Jurkat, Clone E6-1 (cell line): ENCODE data around the gene GSTO2.

Experiments
- DNase-seq: peaks from one replicate; pipeline ENCODE4 v3.0.0-alpha.2; 2011; ENCODE audit warnings: low read depth, low spot score
- H3K4me3 ChIP-seq: 2 replicates; pipeline ENCODE4 v1.5.1; 2011; ENCODE audit warnings: mild to moderate bottlenecking, low read length, control low read depth, moderate library complexity

The GSTO2 gene

DNA sequence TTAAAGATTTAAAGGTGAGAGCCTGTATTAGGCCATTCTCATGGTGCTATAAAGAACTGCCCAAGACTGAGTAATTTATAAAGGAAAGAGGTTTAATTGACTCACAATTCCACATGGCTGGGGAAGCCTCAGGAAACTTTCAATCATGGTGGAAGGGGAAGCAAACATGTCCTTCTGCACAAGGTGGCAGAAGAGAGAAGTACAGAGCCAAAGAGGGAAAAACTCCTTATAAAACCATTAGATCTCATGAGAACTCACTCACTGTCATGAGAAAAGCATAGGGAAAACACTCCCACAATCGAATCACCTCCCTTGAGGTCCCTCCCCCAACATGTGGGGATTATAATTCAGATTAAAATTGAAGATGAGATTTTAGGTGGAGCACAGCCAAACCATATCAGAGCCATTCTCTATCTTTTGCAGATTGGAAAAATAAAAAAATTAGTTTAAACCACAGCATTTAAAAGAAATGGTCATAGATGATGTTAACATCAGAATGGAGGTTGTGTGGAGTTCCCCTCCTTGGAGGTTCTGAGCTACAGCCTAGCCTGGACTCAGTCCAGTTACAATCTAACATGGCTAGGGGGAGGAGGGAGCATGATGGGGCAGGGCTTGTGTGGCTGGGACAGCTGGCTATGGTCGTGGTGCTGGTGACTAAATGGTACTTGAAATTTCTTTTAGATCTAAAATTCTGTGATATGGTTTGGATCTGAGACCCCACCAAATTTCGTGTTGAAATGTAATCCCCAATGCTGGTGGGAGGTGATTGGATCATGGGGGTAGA, 33.1 kb downstream of the GSTO2 start:
- H3K4me3 ChIP-seq, result no peak overlapping the region
- no peak for DNase-seq

DNA sequence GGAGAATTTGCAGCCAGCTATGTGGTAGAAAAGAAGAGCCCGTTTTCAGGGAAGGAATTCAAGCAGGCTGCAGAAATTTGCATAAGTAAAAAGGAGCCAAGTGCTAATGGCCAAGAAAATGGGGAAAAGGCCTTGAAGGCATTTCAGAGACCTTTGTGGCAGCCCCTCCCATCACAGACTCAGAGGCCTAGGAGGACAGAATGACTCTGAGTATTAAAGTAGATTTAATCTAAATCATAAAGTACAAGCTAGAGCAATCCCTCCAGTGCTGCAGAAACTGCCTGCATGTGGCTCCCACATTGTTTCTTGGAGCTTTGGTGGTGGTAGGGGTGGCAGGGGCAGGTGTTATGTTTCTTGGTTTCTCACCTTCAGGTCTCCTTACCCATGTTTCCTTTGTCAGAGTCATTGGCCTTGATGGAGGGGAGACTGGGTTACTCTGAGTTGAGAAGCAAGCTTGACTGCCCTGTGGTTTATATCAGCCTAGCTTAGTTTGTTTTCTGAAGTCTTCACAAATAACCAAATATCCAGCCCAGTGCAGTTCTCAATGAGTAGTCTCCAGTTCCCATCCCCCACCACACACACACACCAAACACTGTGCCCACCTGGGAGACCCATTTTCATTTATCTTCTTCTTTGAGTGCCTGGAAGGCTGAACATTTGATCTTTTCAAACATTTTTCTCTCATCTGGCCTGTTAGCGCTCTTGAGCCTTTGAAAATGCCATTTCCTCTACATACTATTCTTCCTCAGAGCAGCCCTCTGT, 34.8 kb downstream of the GSTO2 start:
- H3K4me3 ChIP-seq, result no peak overlapping the region
- DNase-seq, result peak; percentile 30

DNA sequence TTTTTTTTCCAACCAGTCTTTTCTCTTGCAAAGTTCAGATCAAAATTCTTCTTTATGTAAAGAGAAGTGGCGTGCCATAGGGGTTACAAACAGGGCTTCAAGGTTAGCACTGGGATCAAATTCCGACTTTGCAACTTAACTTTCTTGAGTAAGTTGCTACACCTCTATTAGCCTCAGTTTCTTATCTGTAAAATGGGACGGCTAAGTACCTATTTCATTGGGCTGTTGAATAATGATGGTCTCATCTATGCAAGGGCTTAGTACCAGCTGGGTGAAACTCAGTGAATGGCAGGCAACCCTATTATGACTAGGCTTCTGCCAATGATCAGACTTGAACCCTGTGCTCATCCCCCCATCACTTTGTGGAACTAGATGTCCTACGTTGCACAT, 35.4 kb downstream of the GSTO2 start:
- H3K4me3 ChIP-seq, result no peak overlapping the region
- DNase-seq, result no peak

DNA sequence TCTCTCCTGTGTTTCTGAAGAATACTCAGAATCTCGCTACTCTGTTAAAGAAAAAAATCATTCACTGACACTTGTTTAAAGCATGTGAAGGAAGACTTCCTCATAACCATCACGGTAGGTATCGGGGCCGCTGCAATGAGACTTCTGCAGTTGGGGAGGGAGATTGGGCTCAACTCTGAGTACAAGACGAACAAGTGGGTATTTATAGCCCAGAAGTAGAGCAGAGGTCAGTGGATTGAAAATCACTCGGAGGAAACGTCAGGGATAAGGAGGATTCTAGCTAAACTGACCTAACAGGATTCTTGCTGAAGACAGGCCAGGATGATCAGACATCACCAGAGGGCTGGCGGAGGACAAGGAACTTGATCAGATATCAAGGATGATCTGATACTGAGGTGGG, 35.9 kb downstream of the GSTO2 start:
- DNase-seq, result no peak
- H3K4me3 ChIP-seq, result no peak overlapping the region

DNA sequence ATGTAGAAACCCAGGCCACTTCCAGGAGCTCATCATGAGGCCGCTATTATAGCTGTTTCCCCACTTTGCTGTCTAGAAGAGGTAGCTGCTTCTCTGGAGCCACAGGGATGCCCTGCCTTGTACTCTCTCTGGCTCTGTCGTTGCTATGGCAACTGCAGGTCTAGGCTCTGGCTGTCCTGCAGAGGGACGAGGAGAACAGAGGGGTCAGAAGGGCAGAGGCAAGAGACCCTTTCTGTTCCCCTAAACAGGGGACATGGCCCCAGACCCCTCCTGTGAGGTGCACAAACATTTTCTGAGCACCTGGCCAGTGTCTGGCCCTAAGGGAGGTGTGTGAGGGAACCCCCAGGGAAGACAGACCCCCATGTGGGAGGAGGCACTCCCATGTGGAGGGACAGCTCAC, 37.9 kb downstream of the GSTO2 start:
- no peak for DNase-seq
- no peak overlapping the region for H3K4me3 ChIP-seq

DNA sequence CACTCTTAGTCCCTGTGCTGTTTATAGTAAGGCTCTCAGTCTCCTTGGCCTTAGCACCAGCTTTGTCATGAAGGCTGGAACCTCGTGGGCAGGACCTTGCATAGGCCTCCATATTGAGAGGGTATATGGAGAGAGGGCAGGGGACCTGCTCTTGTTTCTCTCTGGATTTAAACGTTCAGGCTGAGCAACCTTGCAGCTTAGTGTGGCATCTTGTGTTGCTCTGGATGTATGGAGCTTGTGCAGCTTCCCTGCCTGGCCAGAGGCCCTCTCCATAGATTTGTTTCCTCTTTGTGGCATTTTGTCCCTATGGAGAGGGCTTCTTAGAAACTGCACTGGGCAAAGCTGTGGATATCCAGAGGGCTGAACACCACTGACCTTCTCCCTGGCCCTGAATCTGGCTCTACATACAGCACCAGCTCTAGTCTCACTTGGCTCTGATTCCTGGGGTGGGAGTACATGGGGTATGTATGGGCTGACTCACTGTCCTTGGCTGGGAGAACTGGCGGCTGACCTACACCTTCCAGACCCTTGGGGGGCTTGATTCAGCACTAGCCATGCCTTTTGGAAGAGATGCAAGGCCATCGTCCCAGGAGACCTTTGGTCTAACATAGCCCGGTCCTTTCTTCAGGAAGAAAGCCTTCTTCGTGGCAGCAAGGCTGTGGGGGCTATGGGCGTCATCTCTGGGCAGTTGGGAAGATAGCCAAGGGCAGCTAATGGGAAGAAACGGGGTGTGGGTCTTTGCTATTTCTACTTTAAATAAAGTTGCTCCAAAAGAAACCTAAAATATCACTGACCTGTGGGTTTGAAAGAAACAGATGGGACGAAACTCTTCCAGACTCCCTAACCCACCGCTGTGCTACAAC, 38.8 kb downstream of the GSTO2 start:
- H3K4me3 ChIP-seq, result no peak overlapping the region
- DNase-seq, result no peak

DNA sequence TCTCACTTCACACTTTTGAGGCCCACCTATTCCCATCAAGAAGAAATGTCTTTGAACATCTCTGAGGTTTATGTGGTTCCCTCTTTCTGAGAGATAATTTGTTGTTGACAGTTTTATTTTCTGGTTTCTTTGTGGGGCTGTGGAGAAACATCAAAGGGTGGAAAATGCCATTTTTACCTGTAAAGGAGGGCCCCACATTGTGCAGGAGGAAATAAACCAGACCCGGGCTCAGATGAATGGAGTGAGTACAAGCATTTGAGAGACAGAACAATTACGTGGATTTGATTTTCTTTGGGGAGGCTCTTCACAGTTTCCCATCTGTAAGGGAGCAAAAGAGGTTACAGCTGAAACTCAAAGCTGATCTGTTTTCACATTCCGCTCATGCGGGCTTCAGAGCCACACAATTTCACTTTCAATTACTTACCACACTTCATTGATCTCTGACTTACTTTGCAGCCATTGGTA, 39.5 kb downstream of the GSTO2 start:
- H3K4me3 ChIP-seq, result peak overlapping the region; percentile 4; the same call in 1 of the 2 replicates
- DNase-seq, result peak; percentile 94

DNA sequence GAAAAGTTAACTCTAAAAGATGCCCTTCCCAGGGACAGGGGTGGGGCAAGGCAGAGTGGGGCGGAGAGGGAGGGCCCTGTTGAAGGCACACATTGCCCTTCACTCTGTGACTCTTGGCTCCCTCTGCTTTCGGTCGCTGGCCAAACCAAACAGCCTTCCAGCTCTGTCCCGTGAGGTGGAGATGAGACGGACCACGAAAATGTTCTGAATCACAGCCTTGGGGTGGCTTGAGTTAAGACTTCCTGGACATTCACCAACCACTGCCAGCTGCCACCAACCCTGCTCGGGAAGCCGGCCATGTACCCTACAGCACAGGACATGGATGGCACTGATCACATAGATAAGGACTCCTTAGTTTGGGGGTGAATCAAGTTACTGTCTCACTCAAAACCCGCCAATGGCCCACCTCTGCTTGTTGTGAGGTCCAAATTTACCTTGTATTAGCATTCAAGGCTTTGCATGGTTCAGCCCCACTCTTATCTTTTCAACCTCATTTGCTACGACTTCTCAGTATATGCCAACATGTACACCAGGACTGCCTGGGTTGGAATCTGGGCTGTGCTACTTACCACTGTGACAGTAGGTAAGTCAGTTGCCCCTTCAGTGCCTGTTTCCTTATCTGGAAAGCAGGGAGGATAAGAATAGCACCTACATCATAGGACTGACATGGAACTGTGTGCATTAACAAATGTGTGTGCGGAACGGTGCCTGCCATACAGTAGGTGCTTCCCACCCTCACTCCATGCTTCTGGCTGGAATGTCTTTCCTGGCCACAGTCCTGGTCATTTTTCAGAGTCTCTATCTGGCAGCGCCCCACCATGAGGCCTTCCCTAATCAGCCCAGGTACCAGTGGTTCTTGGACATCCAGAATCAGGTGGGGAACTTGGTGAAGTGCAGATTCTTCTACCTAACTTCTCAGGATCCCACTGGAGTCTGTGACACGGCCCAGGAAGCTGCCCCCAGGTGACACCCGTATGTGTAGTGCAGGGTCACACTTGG, 41.3 kb downstream of the GSTO2 start:
- H3K4me3 ChIP-seq, result no peak overlapping the region
- no peak for DNase-seq

DNA sequence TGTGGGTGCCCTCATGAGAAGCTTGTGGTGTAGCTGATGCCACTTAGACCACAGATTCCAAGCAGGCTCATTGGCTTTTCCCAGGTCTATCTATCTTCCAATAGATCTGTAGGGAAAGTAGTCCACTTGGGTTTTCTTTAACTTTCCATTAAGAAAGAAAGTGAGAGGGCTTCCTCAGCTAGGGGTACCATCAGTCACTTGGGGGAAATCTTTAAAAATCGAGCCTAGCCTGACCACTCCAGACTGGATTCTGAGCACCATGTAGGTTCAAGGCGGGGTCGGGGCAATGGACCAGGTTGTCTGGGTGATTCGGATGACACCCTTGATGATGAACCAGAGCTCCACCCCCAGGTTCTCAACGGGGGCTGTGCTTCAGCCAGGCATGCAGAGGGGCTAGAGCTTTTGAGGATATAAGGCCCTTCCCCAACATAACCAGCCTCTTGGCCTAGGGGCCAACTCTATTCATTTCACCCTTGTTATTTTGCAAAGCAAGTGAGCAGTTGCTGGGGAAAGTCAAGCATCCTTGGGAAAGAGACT, 42.3 kb downstream of the GSTO2 start:
- no peak for DNase-seq
- no peak overlapping the region for H3K4me3 ChIP-seq

DNA sequence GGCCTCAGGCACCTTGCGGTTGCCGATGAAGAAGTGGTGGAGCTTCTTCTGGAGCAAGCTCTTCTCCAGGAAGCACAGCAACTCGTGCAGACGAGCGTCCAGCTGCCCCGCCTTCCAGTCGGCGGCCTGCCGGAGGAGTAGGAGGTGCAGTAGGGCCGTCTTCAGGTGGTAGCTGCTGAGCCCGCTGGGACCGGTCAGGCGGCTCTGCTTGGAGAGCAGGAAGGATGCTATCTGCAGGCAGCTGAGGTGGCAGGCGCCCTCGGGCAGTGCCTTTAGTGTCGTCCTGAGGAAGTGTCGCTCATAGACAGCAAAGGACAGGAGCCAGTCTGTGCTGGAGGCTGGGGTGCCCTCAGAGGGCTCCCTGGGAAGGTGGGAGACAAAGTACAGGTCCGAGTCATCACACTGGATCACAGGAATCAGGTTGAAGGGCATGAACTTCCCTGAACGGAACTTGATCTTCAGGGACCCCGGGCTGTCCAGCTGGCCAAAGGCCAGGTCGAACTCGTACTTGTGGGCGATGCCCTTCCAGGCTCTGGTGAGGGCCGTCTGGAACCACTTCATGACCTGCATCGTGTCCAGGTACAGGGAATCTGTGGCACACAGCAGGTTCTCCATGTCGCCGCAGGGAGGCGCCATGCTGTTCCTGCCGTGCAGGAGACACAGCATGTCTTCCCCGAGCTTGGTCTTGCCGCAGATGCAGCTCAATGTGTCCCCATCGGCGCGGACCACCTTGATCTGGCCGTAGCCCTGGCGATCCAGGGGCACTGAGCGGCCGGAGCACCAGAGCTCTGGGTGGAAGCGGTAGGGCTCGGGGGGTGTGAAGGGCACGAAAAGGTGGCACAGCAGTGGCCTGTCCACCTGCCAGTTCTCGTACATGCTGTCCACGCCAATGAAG, 45.9 kb downstream of the GSTO2 start:
- DNase-seq, result no peak
- no peak overlapping the region for H3K4me3 ChIP-seq

DNA sequence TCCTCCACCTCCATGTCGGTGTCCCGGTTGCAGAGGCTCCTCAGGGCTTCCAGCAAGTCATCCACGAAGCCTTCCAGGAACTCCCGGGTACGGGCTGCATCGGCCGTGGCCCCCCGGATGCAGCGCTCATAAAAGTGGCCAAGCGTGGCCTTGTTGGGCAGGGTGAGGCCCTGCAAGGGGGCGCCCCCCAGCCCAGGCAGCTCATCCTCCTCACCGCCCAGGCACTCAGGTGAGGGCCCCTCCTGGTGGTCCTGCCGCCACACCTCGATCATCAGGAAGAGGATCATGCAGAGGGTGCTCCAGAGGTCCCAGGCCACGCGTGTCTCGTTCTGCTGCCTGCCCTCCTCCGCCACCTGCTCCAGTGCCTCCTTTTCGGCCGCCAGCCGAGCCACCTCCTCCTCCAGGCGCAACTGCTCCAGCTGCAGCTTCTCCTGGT, 46.5 kb downstream of the GSTO2 start:
- DNase-seq, result no peak
- H3K4me3 ChIP-seq, result no peak overlapping the region

DNA sequence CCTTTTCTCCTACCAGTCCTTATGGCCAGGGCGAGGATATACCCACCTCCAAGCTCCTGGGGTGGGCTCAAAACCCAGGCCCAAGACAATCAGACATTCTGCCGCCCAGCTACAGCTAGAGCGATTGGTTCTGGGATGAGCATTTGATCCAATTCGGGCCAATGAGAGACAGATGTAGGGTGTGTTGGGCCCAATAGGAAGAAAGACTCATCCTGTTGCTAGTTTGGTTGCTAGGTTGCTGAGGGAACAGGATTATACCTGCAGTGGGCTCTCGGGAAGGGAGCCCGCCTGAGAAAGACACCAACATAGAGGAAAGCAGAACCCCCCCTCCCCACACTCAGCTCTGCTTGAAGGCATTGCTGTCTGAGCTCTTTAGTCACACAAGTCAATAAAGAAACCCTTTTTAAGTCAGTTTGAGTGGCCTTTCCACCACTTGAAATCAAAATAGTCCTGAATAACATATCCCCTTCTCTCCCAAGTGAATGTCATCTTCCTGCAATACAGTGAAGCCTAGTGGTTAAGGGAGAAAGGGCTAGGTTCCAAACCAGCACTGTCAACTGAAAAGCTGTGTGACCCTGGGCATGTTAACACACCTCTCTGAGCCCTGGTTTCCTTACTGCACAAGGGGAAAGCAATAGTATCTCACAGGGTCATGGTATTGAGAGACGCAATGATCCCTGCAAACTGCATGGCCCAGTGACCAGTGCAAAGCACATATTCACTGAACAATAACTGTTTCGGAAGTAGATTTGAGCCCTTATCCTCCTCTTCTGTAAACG, 47.5 kb downstream of the GSTO2 start:
- no peak overlapping the region for H3K4me3 ChIP-seq
- DNase-seq, result no peak

DNA sequence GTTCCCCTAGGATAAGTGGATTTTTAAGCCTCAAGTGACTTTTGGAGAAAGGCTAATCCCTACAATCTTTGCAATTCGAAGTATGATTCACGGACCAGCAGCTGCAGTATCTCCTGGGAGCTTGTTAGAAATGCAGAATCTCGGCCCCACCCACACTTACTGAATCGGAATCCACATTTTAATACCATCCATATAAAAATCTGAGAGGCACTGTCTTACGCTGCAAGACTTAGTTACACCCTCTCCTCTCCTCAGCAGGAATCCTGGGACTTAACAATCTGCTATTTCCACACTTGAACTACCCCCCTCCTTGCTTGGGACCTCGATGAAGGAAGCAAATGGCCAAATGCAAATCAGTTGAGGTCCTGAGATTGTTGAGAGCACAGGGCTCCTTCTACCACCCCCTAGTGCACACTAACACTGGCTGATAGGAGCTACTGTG, 48.3 kb downstream of the GSTO2 start:
- no peak for DNase-seq
- H3K4me3 ChIP-seq, result no peak overlapping the region

DNA sequence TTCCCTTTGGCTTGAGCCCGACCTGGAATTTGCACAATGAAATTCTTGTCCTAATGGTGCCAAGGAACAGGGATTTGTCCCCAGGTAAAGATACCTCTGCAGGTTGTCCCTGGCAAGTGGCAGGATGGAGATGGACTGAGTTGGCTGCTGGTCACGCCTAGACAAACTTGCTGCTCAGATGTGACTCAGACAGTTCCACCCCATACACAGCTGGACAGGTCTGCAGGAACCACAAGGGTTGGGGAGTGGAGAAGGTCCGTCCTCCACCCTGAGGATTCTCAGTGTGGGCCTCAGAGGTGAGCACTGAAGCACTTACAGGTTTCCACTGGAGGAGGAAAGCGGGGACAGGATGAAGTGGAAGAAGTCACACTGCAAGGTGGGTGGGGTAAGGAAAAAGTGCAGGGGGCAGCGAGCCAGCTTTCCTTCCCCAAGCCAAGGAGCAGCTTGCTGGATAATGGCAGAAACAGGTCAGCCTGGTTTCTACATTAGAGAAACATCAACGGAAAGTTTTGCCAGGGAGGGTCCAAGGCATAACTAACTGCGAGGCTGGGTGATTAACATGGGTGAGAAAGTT, 48.8 kb downstream of the GSTO2 start:
- H3K4me3 ChIP-seq, result no peak overlapping the region
- DNase-seq, result no peak

DNA sequence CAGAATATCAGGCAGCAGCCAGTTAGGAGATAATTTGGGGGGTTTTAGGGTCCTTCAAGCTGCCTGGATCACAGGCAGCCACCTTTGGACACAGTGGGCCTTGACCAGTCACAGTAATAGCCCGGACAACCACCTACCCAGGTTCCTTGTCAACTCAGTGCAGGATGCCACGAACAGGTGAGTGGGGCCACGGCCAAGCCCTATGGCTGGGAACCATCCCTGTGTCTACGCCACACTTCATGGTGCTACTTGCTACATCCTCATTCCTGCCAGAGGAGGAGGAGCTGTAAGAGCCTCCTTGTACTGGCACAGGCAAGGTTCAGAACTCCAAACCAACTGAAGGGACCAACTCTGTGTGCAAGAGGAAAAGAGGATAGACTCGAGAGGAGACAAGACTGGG, 49.3 kb downstream of the GSTO2 start:
- H3K4me3 ChIP-seq, result no peak overlapping the region
- no peak for DNase-seq
